Peyer's patch (tissue), 4 donors: ENCODE data around the gene JADE2.

Experiments
- CTCF ChIP-seq, 6 experiments: fragments of 450-650 bp in 4 of 6; fragments of 200-600 bp in 2 of 6; sonication (generic) in 1 of 6; IDR thresholded peaks; one replicate each; pipeline ENCODE4 v1.5.1; 2017 to 2019; ENCODE audit warnings: antibody characterized with exemption in 6 of 6, mild to moderate bottlenecking in 3 of 6, moderate library complexity in 1 of 6
- POLR2A ChIP-seq, 2 donors: fragments of 450-650 bp; IDR thresholded peaks; one replicate each; pipeline ENCODE4 v1.5.1; 2017; ENCODE audit warnings: antibody characterized with exemption in 2 of 2, mild to moderate bottlenecking in 2 of 2, moderate library complexity in 2 of 2

GRCh38 chr5:134491841-134492442, 33.5 kb upstream of the JADE2 start:
- TF ChIP-seq CTCF (IDR thresholded peaks at IDR 0.05) (no peak), POLR2A (IDR thresholded peaks at IDR 0.05) (no peak)
